ENCODE data around the gene SPX. TPM values are rescaled to one million over a fixed set of nuclear protein-coding genes. Genes with fewer than 3 reads are reported as not detected.

SPX gene
- total and polyA plus RNA-seq, 4 donors, result 0.25 to 3.7 (median 0.76) TPM

- Histone ChIP-seq H3K27ac (ENCODE audit: low read depth in 1 of 2, low read length in 2 of 2) (no peak overlapping the region), H3K27me3 (ENCODE audit: control insufficient read depth in 4 of 4, insufficient read depth in 4 of 4, low read length in 3 of 4) (no peaks in the 10 kb centered on the region), H3K36me3 (ENCODE audit: control insufficient read depth in 4 of 4, insufficient read depth in 3 of 4, low read depth in 1 of 4, low read length in 3 of 4) (peaks cover 0 to 16% (median 5%) of the 10 kb centered on the region in 4 donors), H3K4me3 (ENCODE audit: low read depth in 1 of 3, low read length in 3 of 3) (no peak overlapping the region), H3K4me1 (ENCODE audit: control insufficient read depth in 4 of 4, insufficient read depth in 4 of 4, low read length in 3 of 4) (no peaks in the 10 kb centered on the region), H3K9ac (ENCODE audit: low read depth in 1 of 2, low read length in 2 of 2) (no peak overlapping the region), H3K9me3 (ENCODE audit: control insufficient read depth in 4 of 4, low read length in 3 of 4) (no peaks in the 10 kb centered on the region)
- 96% methylated on average over 2 of the region's 2 CpGs for WGBS
- TF ChIP-seq SP1 (IDR thresholded peaks at IDR 0.05), result no peak
- TF ChIP-seq CTCF (IDR thresholded peaks at IDR 0.05; ENCODE audit: low read depth, low read length, missing input control), result no peak
- DNase-seq (ENCODE audit: low spot score), result no peak
These were observed 19.5 kb downstream of the SPX start for GRCh38 chr12:21545557-21545956.

GRCh38 chr12:21546716-21547115 lies 20.6 kb downstream of the SPX start:
- H3K27ac ChIP-seq (ENCODE audit: low read depth in 1 of 2, low read length in 2 of 2), result no peak overlapping the region
- H3K27me3 ChIP-seq (ENCODE audit: control insufficient read depth in 4 of 4, insufficient read depth in 4 of 4, low read length in 3 of 4), result no peaks in the 10 kb centered on the region
- H3K9me3 ChIP-seq (ENCODE audit: control insufficient read depth in 4 of 4, low read length in 3 of 4), result no peaks in the 10 kb centered on the region
- H3K4me3 ChIP-seq (ENCODE audit: low read depth in 1 of 3, low read length in 3 of 3), result no peak overlapping the region
- DNase-seq (ENCODE audit: low spot score), result no peak
- H3K4me1 ChIP-seq (ENCODE audit: control insufficient read depth in 4 of 4, insufficient read depth in 4 of 4, low read length in 3 of 4), result no peaks in the 10 kb centered on the region
- no peak overlapping the region for H3K9ac ChIP-seq (ENCODE audit: low read depth in 1 of 2, low read length in 2 of 2)
- WGBS, result 0% methylated on average over 1 of the region's 1 CpG
- H3K36me3 ChIP-seq (ENCODE audit: control insufficient read depth in 4 of 4, insufficient read depth in 3 of 4, low read depth in 1 of 4, low read length in 3 of 4), result peaks cover 0 to 13% (median 5%) of the 10 kb centered on the region in 4 donors
- TF ChIP-seq REST (IDR thresholded peaks at IDR 0.05) (no peak), YY1 (IDR thresholded peaks at IDR 0.05) (no peak), NR2F2 (IDR thresholded peaks at IDR 0.05) (no peak), EGR1 (IDR thresholded peaks at IDR 0.05; ENCODE audit: low read depth in 2 of 2) (no peak), GABPA (IDR thresholded peaks at IDR 0.05 in 1 of 2, conservative IDR thresholded peaks at IDR 0.05 in 1 of 2) (no peak), HNF4A (conservative IDR thresholded peaks at IDR 0.05) (no peak), FOXA2 (IDR thresholded peaks at IDR 0.05) (no peak), ZBTB33 (IDR thresholded peaks at IDR 0.05) (no peak), RXRA (IDR thresholded peaks at IDR 0.05) (no peak), HNF4G (IDR thresholded peaks at IDR 0.05) (no peak), SP1 (IDR thresholded peaks at IDR 0.05) (no peak)
